Astrocyte (in vitro differentiated cells and primary cell): ENCODE data around the gene CCDC197. TPM values are rescaled to one million over a fixed set of nuclear protein-coding genes. Genes with fewer than 3 reads are reported as not detected.
A peak's percentile ranks its signal among the peaks of the same experiment; 100 is the strongest.

Experiments used
- DNase-seq: peaks from one replicate; pipeline ENCODE4 v3.0.0-alpha.2; 2010; ENCODE audit warnings: low read depth
- FAIRE-seq: peaks from 2 replicates; lab custom pipeline; 2011; peaks lifted over from hg19 to GRCh38; lab: Jason Lieb, UNC
- H2AFZ ChIP-seq: 2 replicates; pipeline ENCODE4 v1.6.0; 2012; ENCODE audit warnings: low read depth, low read length, inconsistent platforms
- H3K27ac ChIP-seq: 2 replicates; pipeline ENCODE4 v1.5.1; 2011; ENCODE audit warnings: low read depth, low read length, inconsistent platforms
- H3K27me3 ChIP-seq: 2 replicates; pipeline ENCODE4 v1.6.0; 2011; ENCODE audit warnings: low read length, inconsistent platforms; ENCODE audit not compliant: insufficient read depth
- H3K36me3 ChIP-seq: 2 replicates; pipeline ENCODE4 v1.5.1; 2011; ENCODE audit warnings: low read length, inconsistent platforms; ENCODE audit not compliant: insufficient read depth
- H3K4me1 ChIP-seq: 2 replicates; pipeline ENCODE4 v1.5.1; 2011; ENCODE audit warnings: low read length, inconsistent platforms; ENCODE audit not compliant: insufficient read depth
- H3K4me2 ChIP-seq: 2 replicates; pipeline ENCODE4 v1.6.0; 2012; ENCODE audit warnings: low read length, inconsistent platforms
- H3K4me3 ChIP-seq: 2 replicates; pipeline ENCODE4 v1.5.1; 2011; ENCODE audit warnings: low read depth, mild to moderate bottlenecking, low read length, inconsistent platforms; ENCODE audit not compliant: insufficient read depth
- H3K79me2 ChIP-seq: 2 replicates; pipeline ENCODE4 v1.6.0; 2012; ENCODE audit warnings: mild to moderate bottlenecking, low read length, inconsistent platforms; ENCODE audit not compliant: insufficient read depth
- H3K9ac ChIP-seq: 2 replicates; pipeline ENCODE4 v1.6.0; 2012; ENCODE audit warnings: mild to moderate bottlenecking, low read length, inconsistent platforms
- H3K9me3 ChIP-seq: 2 replicates; pipeline ENCODE4 v1.5.1; 2012; ENCODE audit warnings: low read depth, mild to moderate bottlenecking, low read length, inconsistent platforms; ENCODE audit not compliant: insufficient read depth
- H4K20me1 ChIP-seq: 2 replicates; pipeline ENCODE4 v1.6.0; 2012; ENCODE audit warnings: low read length, inconsistent platforms; ENCODE audit not compliant: insufficient read depth
- H3K27ac Mint-ChIP-seq: one replicate; pipeline ENCODE4 v1.8.0; 2021; ENCODE audit warnings: mild to moderate bottlenecking, mixed read lengths; ENCODE audit not compliant: unreplicated experiment
- H3K27me3 Mint-ChIP-seq: one replicate; pipeline ENCODE4 v1.8.0; 2021; ENCODE audit warnings: low read depth, mixed read lengths; ENCODE audit not compliant: unreplicated experiment
- H3K36me3 Mint-ChIP-seq: one replicate; pipeline ENCODE4 v1.8.0; 2021; ENCODE audit warnings: low read depth, mixed read lengths; ENCODE audit not compliant: unreplicated experiment
- H3K4me1 Mint-ChIP-seq: one replicate; pipeline ENCODE4 v1.8.0; 2021; ENCODE audit warnings: low read depth, mixed read lengths; ENCODE audit not compliant: unreplicated experiment
- H3K4me3 Mint-ChIP-seq: one replicate; pipeline ENCODE4 v1.8.0; 2021; ENCODE audit warnings: mild to moderate bottlenecking, moderate library complexity, mixed read lengths; ENCODE audit not compliant: unreplicated experiment
- H3K9me3 Mint-ChIP-seq: one replicate; pipeline ENCODE4 v1.8.0; 2021; ENCODE audit warnings: mild to moderate bottlenecking, mixed read lengths; ENCODE audit not compliant: unreplicated experiment
- EZH2 ChIP-seq: IDR thresholded peaks from 2 replicates; pipeline ENCODE4 v1.6.1; 2012; ENCODE audit warnings: mild to moderate bottlenecking, low read length, inconsistent platforms; ENCODE audit not compliant: insufficient read depth
- total RNA-seq: library from RNA; stranded (reverse); gene quantifications from 2 replicates; pipeline ENCODE4 v1.2.1, GENCODE V29; 2021
- TF ChIP-seq, protein P1 (sequence below): IDR thresholded peaks from 2 replicates; pipeline ENCODE4 v1.5.1; 2011; ENCODE audit warnings: low read depth, mild to moderate bottlenecking, inconsistent platforms, low read length, moderate library complexity; ENCODE audit not compliant: insufficient read depth

CCDC197 gene
- total RNA-seq, 1 donor from 2014 or later = not detected

GRCh38 chr14:94042433-94043091, 45.5 kb downstream of the CCDC197 start:
- H3K27ac ChIP-seq = no peak overlapping the region
- no peak overlapping the region for H3K4me2 ChIP-seq
- FAIRE-seq (no peak), DNase-seq (no peak)
- peaks cover 5% of the 10 kb centered on the region for H3K4me1 ChIP-seq
- Mint-ChIP-seq H3K36me3 (peaks cover 10% of the 10 kb centered on the region), H3K4me3 (no peak overlapping the region), H3K9me3 (no peaks in the 10 kb centered on the region), H3K4me1 (peaks cover 3% of the 10 kb centered on the region), H3K27me3 (peaks cover 7% of the 10 kb centered on the region), H3K27ac (no peak overlapping the region)
- TF ChIP-seq, protein P1, sequence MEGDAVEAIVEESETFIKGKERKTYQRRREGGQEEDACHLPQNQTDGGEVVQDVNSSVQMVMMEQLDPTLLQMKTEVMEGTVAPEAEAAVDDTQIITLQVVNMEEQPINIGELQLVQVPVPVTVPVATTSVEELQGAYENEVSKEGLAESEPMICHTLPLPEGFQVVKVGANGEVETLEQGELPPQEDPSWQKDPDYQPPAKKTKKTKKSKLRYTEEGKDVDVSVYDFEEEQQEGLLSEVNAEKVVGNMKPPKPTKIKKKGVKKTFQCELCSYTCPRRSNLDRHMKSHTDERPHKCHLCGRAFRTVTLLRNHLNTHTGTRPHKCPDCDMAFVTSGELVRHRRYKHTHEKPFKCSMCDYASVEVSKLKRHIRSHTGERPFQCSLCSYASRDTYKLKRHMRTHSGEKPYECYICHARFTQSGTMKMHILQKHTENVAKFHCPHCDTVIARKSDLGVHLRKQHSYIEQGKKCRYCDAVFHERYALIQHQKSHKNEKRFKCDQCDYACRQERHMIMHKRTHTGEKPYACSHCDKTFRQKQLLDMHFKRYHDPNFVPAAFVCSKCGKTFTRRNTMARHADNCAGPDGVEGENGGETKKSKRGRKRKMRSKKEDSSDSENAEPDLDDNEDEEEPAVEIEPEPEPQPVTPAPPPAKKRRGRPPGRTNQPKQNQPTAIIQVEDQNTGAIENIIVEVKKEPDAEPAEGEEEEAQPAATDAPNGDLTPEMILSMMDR = no peak
- TF ChIP-seq EZH2 = no peak
- peaks cover 13% of the 10 kb centered on the region for H3K36me3 ChIP-seq
- H3K4me3 ChIP-seq = no peak overlapping the region
- no peaks in the 10 kb centered on the region for H3K79me2 ChIP-seq
- no peak overlapping the region for H2AFZ ChIP-seq
- no peak overlapping the region for H3K9ac ChIP-seq
- no peaks in the 10 kb centered on the region for H3K9me3 ChIP-seq
- peaks cover 10% of the 10 kb centered on the region for H4K20me1 ChIP-seq
- no peaks in the 10 kb centered on the region for H3K27me3 ChIP-seq

DNA sequence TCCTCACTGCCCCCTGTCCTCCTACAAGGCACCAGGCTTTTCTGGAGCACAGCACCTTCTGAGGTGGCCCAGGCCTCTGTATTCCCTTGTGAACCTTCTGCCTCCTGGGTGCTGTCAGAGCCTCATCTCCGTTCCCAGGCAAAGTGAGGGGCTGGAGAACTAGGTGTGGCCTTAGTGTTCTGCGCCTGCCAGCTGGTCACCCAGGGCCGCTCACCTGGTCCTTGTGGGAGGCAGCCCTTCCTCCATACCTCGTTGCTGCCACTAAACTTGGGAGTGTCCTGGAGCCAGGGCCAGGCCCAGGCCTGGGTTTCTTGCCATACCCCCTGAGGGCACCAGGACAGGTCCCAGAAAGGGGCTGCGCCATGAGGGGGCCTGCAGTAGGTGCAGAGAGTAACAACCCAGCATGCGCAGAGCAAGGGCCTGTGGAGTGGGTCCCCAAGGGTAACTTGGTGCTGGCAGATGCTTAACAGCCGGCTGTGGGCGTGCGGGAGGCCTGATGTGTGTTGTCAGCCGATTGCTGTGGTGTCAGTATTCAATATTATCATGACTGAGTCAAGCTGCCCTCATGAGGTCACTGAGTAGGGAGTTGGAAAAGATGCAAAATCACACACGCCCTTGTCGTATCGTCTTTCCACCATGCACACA, 46.1 kb downstream of the CCDC197 start:
- H3K9ac ChIP-seq = no peak overlapping the region
- H3K27ac ChIP-seq = no peak overlapping the region
- H4K20me1 ChIP-seq = peaks cover 14% of the 10 kb centered on the region
- H3K4me1 Mint-ChIP-seq = peaks cover 4% of the 10 kb centered on the region
- no peak overlapping the region for H3K4me3 ChIP-seq
- H3K27me3 ChIP-seq = no peaks in the 10 kb centered on the region
- peaks cover 7% of the 10 kb centered on the region for H3K27me3 Mint-ChIP-seq
- TF ChIP-seq, protein P1 = no peak
- TF ChIP-seq EZH2 = no peak
- FAIRE-seq = no peak
- H3K36me3 Mint-ChIP-seq = peaks cover 12% of the 10 kb centered on the region
- H3K4me1 ChIP-seq = peaks cover 5% of the 10 kb centered on the region
- H3K9me3 Mint-ChIP-seq = no peaks in the 10 kb centered on the region
- no peak overlapping the region for H3K4me3 Mint-ChIP-seq
- no peak overlapping the region for H2AFZ ChIP-seq
- peaks cover 18% of the 10 kb centered on the region for H3K36me3 ChIP-seq
- peak; percentile 16 for DNase-seq
- no peaks in the 10 kb centered on the region for H3K79me2 ChIP-seq
- H3K27ac Mint-ChIP-seq = no peak overlapping the region
- no peaks in the 10 kb centered on the region for H3K9me3 ChIP-seq
- H3K4me2 ChIP-seq = no peak overlapping the region
